ENCODE measurements around the gene NKAPL. TPM values are rescaled to one million over a fixed set of nuclear protein-coding genes. Genes with fewer than 3 reads are reported as not detected.

The NKAPL gene
- not detected for polyA plus RNA-seq (2012; ENCODE audit: insufficient read length, low read depth)

DNA sequence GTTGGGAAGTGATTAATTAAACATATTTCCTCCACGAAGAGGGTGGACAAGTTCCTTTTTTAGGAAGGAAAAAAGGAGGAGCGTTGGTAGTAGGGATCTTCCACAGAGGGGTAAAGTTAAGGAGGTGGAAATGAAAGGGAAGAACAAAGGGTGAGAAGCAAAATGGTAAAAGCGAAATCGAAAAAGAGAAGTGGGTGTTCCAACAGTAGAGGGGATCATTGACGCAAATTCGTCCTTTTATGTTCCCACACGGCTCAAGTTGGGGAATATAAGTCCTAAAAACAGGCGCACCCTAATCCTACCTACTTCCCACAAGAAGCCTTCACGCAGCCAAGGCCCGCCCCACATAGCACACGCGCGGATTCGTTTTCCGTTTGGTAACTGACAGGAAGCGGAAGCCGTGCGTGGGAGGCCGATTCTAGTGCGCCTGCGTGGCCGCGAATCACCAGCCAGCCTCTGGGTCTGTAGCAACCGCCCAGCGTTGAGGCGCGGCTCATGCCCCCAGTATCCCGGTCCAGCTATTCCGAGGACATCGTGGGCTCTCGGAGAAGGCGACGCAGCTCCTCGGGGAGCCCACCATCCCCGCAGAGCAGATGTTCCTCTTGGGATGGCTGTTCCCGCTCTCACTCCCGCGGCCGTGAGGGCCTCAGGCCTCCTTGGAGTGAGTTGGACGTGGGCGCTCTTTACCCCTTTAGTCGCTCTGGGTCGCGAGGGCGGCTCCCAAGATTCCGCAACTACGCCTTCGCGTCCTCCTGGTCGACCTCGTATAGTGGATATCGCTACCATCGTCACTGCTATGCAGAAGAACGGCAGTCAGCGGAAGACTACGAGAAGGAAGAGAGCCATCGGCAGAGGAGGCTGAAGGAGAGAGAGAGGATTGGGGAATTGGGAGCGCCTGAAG is at the start of gene NKAPL:
TSS of gene NKAPL (plus strand) at position 421 of the 901 bp plus-strand sequence. CDS start at position 496, 75 bp downstream.
- no peak for TF ChIP-seq TAF1 (IDR thresholded peaks at IDR 0.05; ENCODE audit: borderline replicate concordance, insufficient read depth, low read length)
- TF ChIP-seq POLR2AphosphoS5 (IDR thresholded peaks at IDR 0.05; ENCODE audit: low read depth, low read length) = no peak
- TF ChIP-seq SIN3A (IDR thresholded peaks at IDR 0.05; ENCODE audit: borderline replicate concordance, insufficient read depth, low read length) = no peak
- no peak for TF ChIP-seq FOXP2 (optimal IDR thresholded peaks at IDR 0.05; ENCODE audit: borderline replicate concordance, extremely low read depth, extremely low read length, insufficient read depth)
- TF ChIP-seq REST (IDR thresholded peaks at IDR 0.05; ENCODE audit: insufficient read depth in 1 of 2, low read depth in 2 of 2, low read length in 2 of 2) = no peak

- TF ChIP-seq SIN3A (IDR thresholded peaks at IDR 0.05; ENCODE audit: borderline replicate concordance, insufficient read depth, low read length) (no peak), TAF1 (IDR thresholded peaks at IDR 0.05; ENCODE audit: borderline replicate concordance, insufficient read depth, low read length) (no peak), REST (IDR thresholded peaks at IDR 0.05; ENCODE audit: insufficient read depth in 1 of 2, low read depth in 2 of 2, low read length in 2 of 2) (no peak), POLR2AphosphoS5 (IDR thresholded peaks at IDR 0.05; ENCODE audit: low read depth, low read length) (no peak), FOXP2 (optimal IDR thresholded peaks at IDR 0.05; ENCODE audit: borderline replicate concordance, extremely low read depth, extremely low read length, insufficient read depth) (no peak)
Measured at GRCh38 chr6:28209753-28210535, 49.2 kb upstream of the NKAPL start.

DNA sequence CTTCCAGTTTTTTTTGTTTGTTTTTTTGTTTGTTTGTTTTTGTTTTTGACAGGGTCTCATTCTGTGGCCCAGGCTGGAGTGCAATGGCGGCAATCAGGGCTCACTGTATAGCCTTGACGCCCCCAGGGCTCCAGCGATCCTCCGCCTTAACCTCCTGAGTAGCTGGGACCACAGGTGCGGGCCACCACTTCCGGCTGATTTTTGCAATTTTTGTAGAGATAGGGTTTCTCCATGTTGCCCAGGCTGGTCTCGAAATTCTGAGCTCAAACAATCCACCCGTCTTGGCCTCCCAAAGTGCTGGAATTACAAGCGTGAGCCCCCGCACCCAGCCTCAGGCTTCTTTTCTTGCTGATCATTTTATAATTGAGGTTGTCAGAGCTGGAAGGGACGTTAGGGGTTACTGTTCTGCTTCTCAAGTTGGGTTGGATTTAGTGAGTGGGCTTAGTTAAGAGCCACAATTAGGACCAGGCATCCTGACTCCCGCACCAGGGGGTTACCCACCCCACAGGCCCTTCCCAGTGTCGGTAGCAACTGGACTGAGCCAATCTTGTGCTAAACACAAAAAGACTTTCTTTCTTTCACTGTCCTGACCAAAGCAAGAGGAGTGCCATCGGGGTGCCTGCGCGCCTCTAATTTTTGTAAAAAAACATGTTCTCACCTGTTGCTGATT is 47.1 kb upstream of the NKAPL start:
- no peak for TF ChIP-seq REST (IDR thresholded peaks at IDR 0.05; ENCODE audit: insufficient read depth in 1 of 2, low read depth in 2 of 2, low read length in 2 of 2)
- no peak for TF ChIP-seq TAF1 (IDR thresholded peaks at IDR 0.05; ENCODE audit: borderline replicate concordance, insufficient read depth, low read length)
- no peak for TF ChIP-seq SIN3A (IDR thresholded peaks at IDR 0.05; ENCODE audit: borderline replicate concordance, insufficient read depth, low read length)
- no peak for TF ChIP-seq FOXP2 (optimal IDR thresholded peaks at IDR 0.05; ENCODE audit: borderline replicate concordance, extremely low read depth, extremely low read length, insufficient read depth)
- no peak for TF ChIP-seq POLR2AphosphoS5 (IDR thresholded peaks at IDR 0.05; ENCODE audit: low read depth, low read length)

DNA sequence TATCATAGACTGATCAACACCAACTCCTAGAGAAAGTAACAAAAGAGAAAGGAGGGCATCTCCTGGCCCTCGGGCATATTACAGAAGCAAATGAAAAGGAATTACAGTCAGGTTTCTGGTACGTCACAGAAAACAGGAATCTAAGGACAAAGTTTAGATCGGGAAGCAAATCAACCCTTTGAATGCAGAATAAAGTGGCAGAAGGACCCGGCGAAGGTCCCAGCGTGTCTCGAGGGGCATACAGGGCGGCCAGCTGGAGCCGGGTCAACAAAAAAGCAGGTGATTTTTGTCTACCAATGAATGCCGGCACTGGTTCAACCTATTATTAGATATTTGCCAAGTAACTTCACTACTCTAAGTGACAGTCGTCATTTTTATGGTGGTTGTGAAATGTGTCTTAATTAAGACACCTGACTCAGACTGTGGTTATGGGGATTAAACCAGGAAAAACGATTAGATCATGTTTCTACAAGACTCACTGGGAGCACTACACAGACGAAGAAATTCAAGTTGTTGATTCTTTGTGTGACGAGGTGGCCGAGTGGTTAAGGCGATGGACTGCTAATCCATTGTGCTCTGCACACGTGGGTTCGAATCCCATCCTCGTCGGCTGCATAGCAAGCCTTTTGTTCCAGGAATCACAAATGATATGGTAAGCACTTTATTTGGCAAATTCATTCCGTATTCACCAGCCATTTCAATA is 46.4 kb upstream of the NKAPL start:
- TF ChIP-seq SIN3A (IDR thresholded peaks at IDR 0.05; ENCODE audit: borderline replicate concordance, insufficient read depth, low read length) (peak; percentile 29; the same call in 1 of the 2 replicates), REST (IDR thresholded peaks at IDR 0.05; ENCODE audit: insufficient read depth in 1 of 2, low read depth in 2 of 2, low read length in 2 of 2) (no peak), TAF1 (IDR thresholded peaks at IDR 0.05; ENCODE audit: borderline replicate concordance, insufficient read depth, low read length) (peak; percentile 19; the same call in 1 of the 2 replicates)

All from PFSK-1 (cell line).